ENCODE data around the gene NT5DC1. TPM values are rescaled to one million over a fixed set of nuclear protein-coding genes. Genes with fewer than 3 reads are reported as not detected.

The NT5DC1 gene
- 10 to 100 TPM; 26.4 to 43.7 TPM for total RNA-seq

DNA sequence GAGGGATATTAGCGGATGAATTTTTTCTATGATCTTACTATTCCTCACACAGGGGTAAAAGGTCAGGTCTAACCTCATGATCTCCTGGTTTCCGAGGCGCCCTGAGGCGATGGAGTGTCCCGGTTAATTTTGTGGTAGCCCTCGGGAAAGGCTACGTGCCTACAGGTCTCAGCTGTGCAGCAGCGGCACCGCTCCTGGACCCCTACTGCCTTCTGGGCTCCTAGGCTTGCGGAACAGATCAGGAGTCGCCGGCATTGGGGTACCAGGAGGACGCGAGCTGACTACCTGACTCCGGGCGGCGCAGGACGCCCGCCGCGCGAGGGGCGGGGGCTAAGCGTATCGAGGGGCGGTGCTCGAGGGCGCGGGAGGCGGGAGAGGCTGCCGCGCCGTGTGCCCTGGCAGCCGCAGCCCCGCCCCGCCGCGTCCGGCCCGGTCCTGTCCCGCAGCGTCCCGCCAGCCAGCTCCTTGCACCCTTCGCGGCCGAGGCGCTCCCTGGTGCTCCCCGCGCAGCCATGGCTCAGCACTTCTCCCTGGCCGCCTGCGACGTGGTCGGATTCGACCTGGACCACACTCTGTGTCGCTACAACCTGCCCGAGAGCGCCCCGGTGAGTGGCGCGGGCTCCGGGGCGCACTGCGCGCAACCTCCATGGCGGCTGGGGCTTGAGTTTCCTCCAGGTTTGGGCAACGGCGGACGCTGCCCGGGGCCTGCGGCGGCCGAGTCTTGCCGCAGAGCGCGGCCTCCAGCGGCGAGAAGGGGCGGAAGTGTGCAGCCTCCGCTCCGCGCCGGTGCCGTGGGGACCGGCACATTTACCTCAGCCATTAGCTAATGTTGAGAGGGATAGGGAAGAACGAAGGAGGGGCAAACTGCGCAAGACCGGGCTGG lies at the start of gene NT5DC1:
Gene NT5DC1 (plus strand): TSS at position 435 of the 883 bp plus-strand sequence. CDS start 78 bp downstream, at position 513.
- Mint-ChIP-seq H3K36me3 (peaks cover 10% of the 10 kb centered on the region), H3K4me1 (peaks cover 47% of the 10 kb centered on the region), H3K27ac (peak within 1 kb of the TSS; percentile 89), H3K9me3 (ENCODE audit: low read depth) (peaks cover 6% of the 10 kb centered on the region), H3K4me3 (peak within 1 kb of the TSS; percentile 85), H3K27me3 (no peaks in the 10 kb centered on the region)
- peak; percentile 90 for DNase-seq
- ATAC-seq = peak; percentile 94
- CTCF ChIA-PET = interaction anchor here (1.1 to 4.4 kb wide), 6 partner anchors 10 to 92 kb away, joined by 3 to 33 read pairs (median 6); no protein-coding TSS in a partner anchor

DNA sequence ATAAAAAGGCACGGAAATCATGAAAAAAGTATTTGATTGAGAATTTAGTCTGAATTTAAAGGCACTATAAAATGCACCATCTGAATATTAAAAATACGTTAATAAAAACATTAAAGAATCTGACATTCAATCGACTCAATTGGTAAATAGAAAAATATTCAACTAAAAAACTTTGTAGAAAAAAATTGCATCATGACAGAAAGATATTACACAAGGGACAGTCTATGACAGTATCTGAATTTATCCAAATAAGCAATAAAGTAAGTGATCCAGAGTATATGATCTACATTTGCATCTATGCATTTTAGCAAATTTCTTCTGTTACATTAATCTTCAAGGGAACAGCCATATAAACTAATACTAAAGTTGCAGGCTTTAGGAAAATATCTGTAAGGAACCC lies 49.4 kb upstream of the NT5DC1 start:
- Mint-ChIP-seq H3K4me3 (no peak overlapping the region), H3K27me3 (peaks cover 23% of the 10 kb centered on the region), H3K9me3 (ENCODE audit: low read depth) (no peaks in the 10 kb centered on the region), H3K4me1 (no peaks in the 10 kb centered on the region), H3K27ac (no peak overlapping the region), H3K36me3 (no peaks in the 10 kb centered on the region)
- CTCF ChIA-PET = no interaction called here
- no peak for DNase-seq
- no peak for ATAC-seq

DNA sequence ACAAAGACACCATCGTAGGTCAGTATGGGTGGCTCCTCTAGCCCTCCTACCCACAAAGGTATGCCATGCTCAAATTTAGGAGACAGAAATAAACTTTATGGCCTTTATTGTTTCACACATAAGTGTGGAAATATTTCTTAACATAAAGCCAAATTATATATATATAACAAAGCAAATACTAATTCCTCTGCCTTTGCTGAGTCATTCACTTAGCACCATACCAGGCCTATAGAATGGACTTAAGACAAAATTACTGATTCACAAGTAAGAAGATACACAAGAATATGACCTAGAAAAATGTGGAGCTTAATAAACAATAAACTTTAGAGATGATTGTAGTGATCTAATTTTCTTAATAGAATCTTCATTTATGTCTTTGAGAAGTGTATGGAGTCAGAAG lies 45.1 kb upstream of the NT5DC1 start:
- ATAC-seq (no peak), DNase-seq (no peak)
- Mint-ChIP-seq H3K9me3 (ENCODE audit: low read depth) (no peaks in the 10 kb centered on the region), H3K27me3 (peaks cover 15% of the 10 kb centered on the region), H3K4me1 (no peaks in the 10 kb centered on the region), H3K36me3 (no peaks in the 10 kb centered on the region), H3K4me3 (no peak overlapping the region), H3K27ac (no peak overlapping the region)
- CTCF ChIA-PET = no interaction called here

DNA sequence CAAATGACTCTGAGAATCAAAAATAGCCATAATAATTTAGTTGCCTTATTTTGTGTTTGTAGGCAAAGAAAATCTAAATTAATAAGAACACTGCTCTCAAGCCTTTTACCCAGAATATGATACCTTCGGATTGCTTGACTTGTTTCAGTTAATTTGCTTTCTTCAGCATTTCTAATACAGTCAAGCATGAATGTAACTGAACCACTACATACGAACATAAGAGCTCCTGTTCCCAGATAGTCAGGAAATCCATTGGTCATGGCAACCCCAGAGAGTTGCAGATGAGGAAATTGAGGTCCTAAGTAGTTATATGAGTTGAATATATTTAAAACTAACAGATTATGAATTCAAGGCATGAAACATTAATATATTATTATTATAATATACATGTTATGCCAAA lies 42.9 kb upstream of the NT5DC1 start:
- H3K27me3 Mint-ChIP-seq = peaks cover 12% of the 10 kb centered on the region
- H3K4me3 Mint-ChIP-seq = no peak overlapping the region
- no peak overlapping the region for H3K27ac Mint-ChIP-seq
- H3K9me3 Mint-ChIP-seq (ENCODE audit: low read depth) = no peaks in the 10 kb centered on the region
- CTCF ChIA-PET = no interaction called here
- DNase-seq (no peak), ATAC-seq (no peak)
- no peaks in the 10 kb centered on the region for H3K36me3 Mint-ChIP-seq
- no peaks in the 10 kb centered on the region for H3K4me1 Mint-ChIP-seq

DNA sequence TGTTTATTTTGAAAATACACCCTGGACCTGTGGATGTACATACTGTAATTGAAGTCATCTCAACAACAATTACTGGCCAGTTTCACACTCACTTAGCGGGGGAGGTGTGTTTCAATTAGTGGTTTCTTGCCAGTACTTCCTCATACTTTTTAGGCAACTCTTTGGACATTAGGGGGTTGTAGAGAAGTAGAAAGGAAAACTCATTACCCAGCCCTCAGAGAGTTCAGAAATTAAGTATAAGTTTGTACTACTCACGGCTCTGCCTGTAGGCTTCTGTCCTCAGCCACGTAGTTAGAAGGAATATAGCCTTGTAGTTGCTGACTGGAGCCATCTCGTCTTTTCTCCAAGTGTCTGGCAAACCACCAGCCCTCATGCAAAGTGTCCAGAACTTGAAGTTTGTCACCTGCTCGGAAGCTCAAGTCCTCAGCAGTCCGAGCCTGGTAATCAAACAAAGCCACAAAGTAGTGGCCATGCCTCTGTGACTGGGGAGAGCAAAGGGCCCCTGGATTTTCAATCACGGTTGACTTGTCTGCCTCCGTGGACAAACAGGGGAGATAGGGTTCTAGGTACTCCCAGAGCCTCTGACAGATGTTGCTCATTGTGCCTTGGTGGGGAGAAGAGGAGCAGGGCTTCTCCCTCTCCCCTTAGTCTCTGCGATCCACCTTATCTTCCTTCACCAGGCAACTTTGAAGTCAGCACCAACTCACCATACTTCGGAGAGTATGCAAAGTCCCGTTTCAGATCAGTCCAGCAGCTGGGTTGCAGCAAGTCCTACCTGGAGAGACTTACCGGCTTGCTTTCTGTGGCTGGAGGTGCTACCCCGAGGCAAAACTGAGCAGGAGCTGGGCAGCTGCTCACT lies 40.7 kb upstream of the NT5DC1 start:
- peaks cover 18% of the 10 kb centered on the region for H3K27me3 Mint-ChIP-seq
- no peaks in the 10 kb centered on the region for H3K9me3 Mint-ChIP-seq (ENCODE audit: low read depth)
- DNase-seq (no peak), ATAC-seq (no peak)
- no peaks in the 10 kb centered on the region for H3K36me3 Mint-ChIP-seq
- CTCF ChIA-PET = no interaction called here
- no peak overlapping the region for H3K27ac Mint-ChIP-seq
- H3K4me1 Mint-ChIP-seq = no peaks in the 10 kb centered on the region
- H3K4me3 Mint-ChIP-seq = no peak overlapping the region

DNA sequence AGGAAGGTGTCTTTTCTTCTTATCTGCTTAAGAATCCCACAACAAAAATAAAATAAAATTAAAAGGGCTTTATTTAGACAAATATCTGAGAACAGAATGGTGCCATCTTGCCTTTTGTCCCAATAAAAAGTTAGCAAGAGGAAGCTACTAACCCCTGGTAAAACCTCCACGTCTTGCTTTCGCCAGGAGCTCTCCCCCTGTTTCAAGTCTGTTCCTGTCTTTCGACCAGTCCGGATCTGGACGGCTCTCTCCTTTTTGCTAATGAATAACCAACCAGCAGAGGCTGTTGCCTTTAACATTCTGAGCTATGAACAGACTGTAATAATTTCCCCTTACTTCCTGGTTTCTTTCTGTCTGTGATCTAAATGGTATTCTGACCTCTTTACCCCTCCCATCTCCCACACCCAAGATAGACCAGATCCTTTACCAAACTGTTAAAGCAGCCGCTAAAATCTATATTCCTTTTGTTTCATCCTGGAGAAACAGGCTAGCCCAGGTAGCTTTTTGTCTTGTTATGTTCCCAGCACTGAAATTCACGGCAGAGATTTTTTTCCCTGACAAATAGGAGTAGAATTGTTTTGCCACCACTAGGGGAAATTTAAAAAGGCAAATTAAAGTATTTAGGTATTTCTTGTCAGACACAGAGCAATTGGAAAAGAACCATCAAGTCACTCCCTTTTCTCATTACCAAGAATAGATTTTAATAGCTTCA lies 39.9 kb upstream of the NT5DC1 start, which contains the start of gene FRK:
Gene FRK (minus strand): TSS at position 320 of the 712 bp plus-strand sequence. CDS start 580 bp downstream, outside the sequence.
- Mint-ChIP-seq H3K36me3 (no peaks in the 10 kb centered on the region), H3K27me3 (peaks cover 21% of the 10 kb centered on the region), H3K4me1 (no peaks in the 10 kb centered on the region), H3K4me3 (no peak within 1 kb of the TSS), H3K9me3 (ENCODE audit: low read depth) (no peaks in the 10 kb centered on the region), H3K27ac (no peak within 1 kb of the TSS)
- DNase-seq = no peak
- CTCF ChIA-PET = interaction anchor here (1.2 kb wide), 1 partner anchor 9 kb away, joined by 4 read pairs; no protein-coding TSS in a partner anchor
- ATAC-seq = no peak

DNA sequence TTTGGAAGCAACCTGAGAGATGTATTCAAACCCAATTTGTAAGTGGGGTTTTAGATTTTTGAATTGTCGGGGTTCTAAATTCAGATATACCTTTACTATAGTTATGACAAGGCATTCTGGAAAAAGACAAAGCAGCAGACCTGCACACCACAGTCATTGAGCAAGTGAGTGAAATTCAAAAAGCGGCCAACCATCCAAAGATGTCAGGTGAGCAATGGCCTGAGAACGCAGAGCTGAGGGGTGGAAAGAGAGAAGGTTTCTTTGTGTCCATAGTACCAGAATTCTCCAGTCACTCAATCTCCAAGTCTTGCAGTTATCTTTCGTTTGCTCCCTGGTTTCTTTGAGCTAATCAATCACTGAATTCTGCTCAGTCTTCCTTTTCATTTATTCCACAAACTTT lies 38.2 kb upstream of the NT5DC1 start:
- H3K27ac Mint-ChIP-seq = no peak overlapping the region
- H3K4me1 Mint-ChIP-seq = no peaks in the 10 kb centered on the region
- DNase-seq = no peak
- H3K9me3 Mint-ChIP-seq (ENCODE audit: low read depth) = no peaks in the 10 kb centered on the region
- no peak for ATAC-seq
- H3K27me3 Mint-ChIP-seq = peaks cover 19% of the 10 kb centered on the region
- H3K4me3 Mint-ChIP-seq = no peak overlapping the region
- CTCF ChIA-PET = no interaction called here
- no peaks in the 10 kb centered on the region for H3K36me3 Mint-ChIP-seq

DNA sequence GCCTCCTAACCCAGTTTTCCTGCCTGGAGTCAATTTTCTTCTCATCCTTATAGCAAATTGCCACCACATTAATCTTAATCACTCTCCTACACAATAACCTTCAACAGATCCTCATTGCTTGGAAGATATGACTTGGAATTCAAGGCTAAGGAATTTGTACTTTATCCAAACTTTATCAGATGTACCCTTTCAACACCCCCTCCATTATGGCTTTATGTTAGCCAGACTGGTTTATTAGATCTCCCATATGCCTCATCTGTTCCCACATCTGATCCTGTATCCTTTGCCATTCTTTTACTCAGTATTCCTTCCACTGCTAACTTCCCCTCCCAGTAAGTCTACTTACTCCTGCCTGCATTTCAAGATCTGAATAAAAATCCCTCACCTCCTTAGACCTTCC lies 36.0 kb upstream of the NT5DC1 start:
- Mint-ChIP-seq H3K27me3 (peaks cover 20% of the 10 kb centered on the region), H3K9me3 (ENCODE audit: low read depth) (no peaks in the 10 kb centered on the region), H3K36me3 (no peaks in the 10 kb centered on the region), H3K27ac (no peak overlapping the region), H3K4me1 (no peaks in the 10 kb centered on the region), H3K4me3 (no peak overlapping the region)
- CTCF ChIA-PET = no interaction called here
- no peak for DNase-seq
- no peak for ATAC-seq

DNA sequence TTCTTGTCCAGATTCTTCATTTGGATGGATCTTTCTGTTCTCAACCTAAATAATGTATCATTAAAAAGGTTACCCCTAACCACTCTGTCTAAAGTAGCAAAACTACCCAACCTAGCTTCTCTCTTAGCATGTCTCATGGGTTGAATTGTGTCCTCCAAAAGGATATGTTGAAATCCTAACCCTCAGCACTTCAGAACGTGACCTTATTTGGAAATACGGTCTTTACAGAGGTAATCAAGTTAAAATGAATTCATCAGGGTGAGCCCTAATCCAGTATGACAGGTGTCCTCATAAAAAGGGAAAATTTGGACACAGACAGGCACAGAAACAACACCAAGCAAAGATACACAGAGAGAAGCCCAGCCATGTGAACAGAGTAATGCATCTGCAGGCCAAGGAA lies 33.9 kb upstream of the NT5DC1 start:
- no peaks in the 10 kb centered on the region for H3K36me3 Mint-ChIP-seq
- DNase-seq (no peak), ATAC-seq (no peak)
- no peaks in the 10 kb centered on the region for H3K9me3 Mint-ChIP-seq (ENCODE audit: low read depth)
- no peaks in the 10 kb centered on the region for H3K4me1 Mint-ChIP-seq
- CTCF ChIA-PET = no interaction called here
- H3K27me3 Mint-ChIP-seq = peaks cover 19% of the 10 kb centered on the region
- no peak overlapping the region for H3K4me3 Mint-ChIP-seq
- no peak overlapping the region for H3K27ac Mint-ChIP-seq

DNA sequence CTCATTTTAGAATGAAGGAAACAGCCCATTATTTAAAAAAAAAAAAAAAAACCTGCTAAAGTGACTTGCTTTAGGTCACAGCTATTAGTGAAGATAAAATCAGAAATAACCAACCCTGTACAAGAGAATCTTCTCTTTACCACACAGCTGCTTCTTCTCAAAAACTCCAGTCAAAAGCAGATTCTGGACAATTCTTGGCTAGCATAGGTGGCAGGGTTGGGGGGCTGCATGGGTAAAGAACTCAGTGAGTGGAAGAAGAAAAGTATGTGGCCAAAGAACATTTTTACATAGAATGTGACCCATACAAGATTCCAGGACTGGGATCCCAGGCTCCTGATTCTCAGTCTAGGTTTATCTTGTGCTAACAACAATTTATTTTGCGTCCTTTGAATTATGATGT lies 30.6 kb upstream of the NT5DC1 start:
- no peaks in the 10 kb centered on the region for H3K9me3 Mint-ChIP-seq (ENCODE audit: low read depth)
- ATAC-seq = no peak
- DNase-seq = no peak
- CTCF ChIA-PET = interaction anchor here (0.7 to 1.6 kb wide), 2 partner anchors 9 to 170 kb away, joined by 3 to 4 read pairs; no protein-coding TSS in a partner anchor
- no peaks in the 10 kb centered on the region for H3K36me3 Mint-ChIP-seq
- peaks cover 8% of the 10 kb centered on the region for H3K4me1 Mint-ChIP-seq
- no peak overlapping the region for H3K4me3 Mint-ChIP-seq
- H3K27ac Mint-ChIP-seq = no peak overlapping the region
- peaks cover 8% of the 10 kb centered on the region for H3K27me3 Mint-ChIP-seq

DNA sequence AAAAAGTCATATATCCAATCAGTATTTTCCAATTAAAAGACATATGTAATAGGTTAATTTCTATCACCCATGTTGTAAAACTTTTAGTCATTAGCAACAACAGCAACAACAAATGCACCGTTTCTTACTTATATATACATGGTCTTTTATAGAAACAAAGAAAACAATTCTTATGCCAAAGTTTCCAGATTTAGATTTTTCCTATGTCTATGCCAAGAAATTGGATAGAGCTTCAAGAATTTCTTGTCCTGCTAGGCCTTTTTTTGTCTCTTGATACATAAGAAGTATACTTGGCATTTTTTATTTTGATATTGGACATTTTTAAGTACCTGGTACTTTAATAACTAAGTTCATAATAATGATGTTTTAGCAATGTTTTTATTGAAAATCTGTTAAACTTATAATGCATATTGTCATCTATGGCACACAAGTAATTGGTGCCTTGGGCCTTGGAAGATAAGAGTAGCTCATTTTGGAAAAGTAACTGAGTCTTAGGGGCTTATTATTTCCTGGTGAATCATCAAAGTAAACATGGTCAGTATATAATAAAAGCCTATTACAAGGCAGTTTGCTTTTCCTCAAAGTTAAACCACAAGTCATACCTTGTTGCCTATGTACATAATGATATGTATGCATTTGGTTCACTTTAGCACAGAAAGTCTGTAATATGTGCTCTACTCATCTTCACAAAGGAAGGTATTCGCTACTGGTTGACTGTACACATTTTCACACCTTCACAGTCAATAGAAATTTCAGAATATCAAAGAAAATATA lies 29.9 kb upstream of the NT5DC1 start:
- Mint-ChIP-seq H3K27me3 (peaks cover 5% of the 10 kb centered on the region), H3K4me1 (peaks cover 8% of the 10 kb centered on the region), H3K9me3 (ENCODE audit: low read depth) (no peaks in the 10 kb centered on the region), H3K4me3 (no peak overlapping the region), H3K36me3 (no peaks in the 10 kb centered on the region), H3K27ac (no peak overlapping the region)
- ATAC-seq (no peak), DNase-seq (no peak)
- CTCF ChIA-PET = interaction anchor here (0.7 to 1.6 kb wide), 2 partner anchors 9 to 171 kb away, joined by 3 to 4 read pairs; no protein-coding TSS in a partner anchor

DNA sequence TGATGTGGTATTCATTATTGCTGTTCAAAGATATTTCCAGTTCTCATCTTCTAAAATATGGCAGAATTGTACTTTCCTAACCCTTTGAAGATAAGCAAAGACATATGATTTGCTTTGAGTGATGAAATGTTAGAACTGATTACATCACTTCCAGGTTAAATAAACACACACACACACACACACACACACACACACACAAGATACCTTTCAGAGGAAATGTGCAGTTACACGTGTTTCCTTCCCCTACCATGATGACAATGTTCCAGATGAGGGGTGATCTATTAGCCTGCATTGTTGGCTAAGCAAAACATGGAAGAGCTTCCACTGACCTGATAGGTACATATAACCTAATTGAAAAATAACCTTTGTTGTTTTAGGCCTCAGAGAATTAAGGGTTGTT lies 28.3 kb upstream of the NT5DC1 start:
- Mint-ChIP-seq H3K4me1 (peaks cover 8% of the 10 kb centered on the region), H3K27me3 (peaks cover 5% of the 10 kb centered on the region), H3K27ac (no peak overlapping the region), H3K9me3 (ENCODE audit: low read depth) (no peaks in the 10 kb centered on the region), H3K4me3 (no peak overlapping the region), H3K36me3 (no peaks in the 10 kb centered on the region)
- no peak for ATAC-seq
- no peak for DNase-seq
- CTCF ChIA-PET = interaction anchor here (0.7 kb wide), 1 partner anchor 1962 kb away, joined by 3 read pairs; no protein-coding TSS in a partner anchor

Data from activated CD8-positive, alpha-beta memory T cell treated with anti-CD3 and anti-CD28 coated beads, Interleukin-2, amount 10 ng/mL, durations not matched to agents 7 days and 5 days (primary cell).